Right atrium auricular region (tissue), 2 donors: ENCODE results near the gene CWC15. TPM values are rescaled to one million over a fixed set of nuclear protein-coding genes. Genes with fewer than 3 reads are reported as not detected.

Experiments used
- DNase-seq: peaks from one replicate; pipeline ENCODE4 v3.0.0-alpha.2; 2019; ENCODE audit warnings: low spot score
- H3K27ac ChIP-seq, 2 donors: fragments of 200-600 bp; sonication (generic); 1 replicate in 1 of 2; 2 replicates in 1 of 2; pipeline ENCODE4 v1.5.1; 2016 to 2019
- H3K27me3 ChIP-seq, 2 donors: fragments of 200-600 bp; sonication (generic); one replicate each; pipeline versions ENCODE4 v1.5.1 to v1.6.0; 2017 to 2019
- H3K36me3 ChIP-seq: fragments of 200-600 bp; sonication (generic); one replicate; pipeline ENCODE4 v1.5.1; 2016
- H3K4me1 ChIP-seq, 2 donors: fragments of 200-600 bp; sonication (generic); one replicate each; pipeline versions ENCODE4 v1.5.1 to v1.6.0; 2017 to 2019
- H3K4me3 ChIP-seq, 2 donors: fragments of 200-600 bp; sonication (generic); 1 replicate in 1 of 2; 2 replicates in 1 of 2; pipeline ENCODE4 v1.5.1; 2017 to 2019; ENCODE audit warnings: mild to moderate bottlenecking in 1 of 2, moderate library complexity in 1 of 2
- H3K9me3 ChIP-seq, 2 donors: fragments of 200-600 bp; sonication (generic); one replicate each; pipeline ENCODE4 v1.5.1; 2019
- CTCF ChIP-seq, 2 donors: fragments of 200-600 bp; sonication (generic); IDR thresholded peaks; one replicate each; pipeline ENCODE4 v1.5.1; 2019; ENCODE audit warnings: antibody characterized with exemption in 2 of 2
- total RNA-seq, 2 donors: library from RNA; depleted of rRNA; stranded (reverse); fragments of >200 nt; gene quantifications; one replicate each; pipeline ENCODE4 v1.1.0, GENCODE V29; 2016

The CWC15 gene
- total RNA-seq, 2 donors from 2014 or later = 45.3 to 48.6 TPM

DNA sequence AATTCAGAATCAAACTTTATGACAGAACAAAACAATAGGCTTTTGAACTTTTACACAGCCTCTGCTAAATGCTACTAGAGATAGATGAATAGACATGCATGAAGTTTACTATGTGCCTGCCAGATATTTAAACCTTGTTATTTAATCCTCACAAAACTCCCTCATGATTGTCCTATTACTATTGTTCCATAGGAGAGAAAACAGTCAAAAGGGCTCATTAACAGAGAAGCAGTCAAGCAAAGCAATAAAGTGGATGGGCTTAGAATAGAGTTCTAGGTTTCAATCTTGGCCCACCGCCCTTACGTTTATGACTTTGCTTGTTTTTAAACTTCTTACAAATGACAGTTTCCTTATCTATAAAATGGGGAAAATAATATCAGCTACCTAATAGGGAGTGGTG lies 12.9 kb downstream of the CWC15 start:
- Histone ChIP-seq H3K36me3 (peaks cover 60% of the 10 kb centered on the region), H3K4me3 (no peak overlapping the region)

GRCh38 chr11:94959179-94959578 lies 14.2 kb downstream of the CWC15 start:
- Histone ChIP-seq H3K9me3 (no peaks in the 10 kb centered on the region), H3K27ac (no peak overlapping the region), H3K27me3 (no peaks in the 10 kb centered on the region), H3K4me3 (no peak overlapping the region), H3K4me1 (no peaks in the 10 kb centered on the region), H3K36me3 (peaks cover 47% of the 10 kb centered on the region)
- TF ChIP-seq CTCF (IDR thresholded peaks at IDR 0.05) = no peak
- no peak for DNase-seq

More for the DNA sequence above, 12.9 kb downstream of the CWC15 start:
- no peak for DNase-seq
- Histone ChIP-seq H3K27me3 (no peaks in the 10 kb centered on the region), H3K27ac (no peak overlapping the region), H3K4me1 (no peaks in the 10 kb centered on the region), H3K9me3 (no peaks in the 10 kb centered on the region)
- TF ChIP-seq CTCF (IDR thresholded peaks at IDR 0.05) = no peak

GRCh38 chr11:94958121-94958696 lies 15.1 kb downstream of the CWC15 start:
- H3K27ac ChIP-seq = no peak overlapping the region
- no peaks in the 10 kb centered on the region for H3K9me3 ChIP-seq
- H3K4me3 ChIP-seq = no peak overlapping the region
- H3K27me3 ChIP-seq = no peaks in the 10 kb centered on the region
- no peak for DNase-seq
- peaks cover 37% of the 10 kb centered on the region for H3K36me3 ChIP-seq
- TF ChIP-seq CTCF (IDR thresholded peaks at IDR 0.05) = no peak
- no peaks in the 10 kb centered on the region for H3K4me1 ChIP-seq

GRCh38 chr11:94956963-94957362 lies 16.4 kb downstream of the CWC15 start:
- H3K4me1 ChIP-seq = no peaks in the 10 kb centered on the region
- H3K36me3 ChIP-seq = peaks cover 25% of the 10 kb centered on the region
- TF ChIP-seq CTCF (IDR thresholded peaks at IDR 0.05) = no peak
- H3K4me3 ChIP-seq = no peak overlapping the region
- no peaks in the 10 kb centered on the region for H3K27me3 ChIP-seq
- H3K27ac ChIP-seq = no peak overlapping the region
- H3K9me3 ChIP-seq = no peaks in the 10 kb centered on the region
- no peak for DNase-seq

DNA sequence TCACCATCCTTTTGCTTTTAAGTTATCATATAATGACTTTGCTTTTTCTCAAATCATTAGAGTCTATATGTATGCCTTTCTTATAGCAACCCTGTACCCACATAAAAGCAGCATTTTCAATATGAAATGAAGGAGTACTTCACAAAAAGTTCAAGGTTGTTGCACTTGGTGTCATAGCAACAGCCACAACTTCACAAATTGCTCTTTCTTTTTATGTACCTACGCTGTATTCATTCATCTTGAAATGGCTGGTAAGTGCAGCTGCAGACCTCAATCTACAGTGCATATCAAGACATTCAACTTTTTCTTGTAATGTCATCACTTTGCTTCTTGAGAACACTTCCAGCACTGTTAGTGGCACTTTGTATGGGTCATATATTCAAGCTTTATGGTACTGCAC lies 18.6 kb downstream of the CWC15 start:
- no peak for TF ChIP-seq CTCF (IDR thresholded peaks at IDR 0.05)
- no peak overlapping the region for H3K27ac ChIP-seq
- peaks cover 3% of the 10 kb centered on the region for H3K36me3 ChIP-seq
- H3K4me1 ChIP-seq = no peaks in the 10 kb centered on the region
- no peaks in the 10 kb centered on the region for H3K9me3 ChIP-seq
- H3K4me3 ChIP-seq = no peak overlapping the region
- no peak for DNase-seq
- H3K27me3 ChIP-seq = no peaks in the 10 kb centered on the region

GRCh38 chr11:94948070-94948617 lies 25.2 kb downstream of the CWC15 start:
- Histone ChIP-seq H3K27me3 (no peaks in the 10 kb centered on the region), H3K4me3 (no peak overlapping the region), H3K4me1 (no peaks in the 10 kb centered on the region), H3K36me3 (no peaks in the 10 kb centered on the region), H3K27ac (no peak overlapping the region), H3K9me3 (no peaks in the 10 kb centered on the region)
- DNase-seq = no peak
- no peak for TF ChIP-seq CTCF (IDR thresholded peaks at IDR 0.05)
